ENCODE results near the gene RAB26. TPM values are rescaled to one million over a fixed set of nuclear protein-coding genes. Genes with fewer than 3 reads are reported as not detected.
A peak's percentile ranks its signal among the peaks of the same experiment; 100 is the strongest.

Gene RAB26
- total RNA-seq, 1 donor from 2014 or later = 1.5 TPM

GRCh38 chr16:2151188-2152091, 3.0 kb downstream of the RAB26 start:
- no peaks in the 10 kb centered on the region for H3K27me3 ChIP-seq
- H3K4me1 ChIP-seq = peaks cover 77% of the 10 kb centered on the region
- TF ChIP-seq POLR2AphosphoS5 (IDR thresholded peaks at IDR 0.05; ENCODE audit: insufficient read depth in 1 of 2, low read depth in 1 of 2) = no peak
- TF ChIP-seq, protein P1, sequence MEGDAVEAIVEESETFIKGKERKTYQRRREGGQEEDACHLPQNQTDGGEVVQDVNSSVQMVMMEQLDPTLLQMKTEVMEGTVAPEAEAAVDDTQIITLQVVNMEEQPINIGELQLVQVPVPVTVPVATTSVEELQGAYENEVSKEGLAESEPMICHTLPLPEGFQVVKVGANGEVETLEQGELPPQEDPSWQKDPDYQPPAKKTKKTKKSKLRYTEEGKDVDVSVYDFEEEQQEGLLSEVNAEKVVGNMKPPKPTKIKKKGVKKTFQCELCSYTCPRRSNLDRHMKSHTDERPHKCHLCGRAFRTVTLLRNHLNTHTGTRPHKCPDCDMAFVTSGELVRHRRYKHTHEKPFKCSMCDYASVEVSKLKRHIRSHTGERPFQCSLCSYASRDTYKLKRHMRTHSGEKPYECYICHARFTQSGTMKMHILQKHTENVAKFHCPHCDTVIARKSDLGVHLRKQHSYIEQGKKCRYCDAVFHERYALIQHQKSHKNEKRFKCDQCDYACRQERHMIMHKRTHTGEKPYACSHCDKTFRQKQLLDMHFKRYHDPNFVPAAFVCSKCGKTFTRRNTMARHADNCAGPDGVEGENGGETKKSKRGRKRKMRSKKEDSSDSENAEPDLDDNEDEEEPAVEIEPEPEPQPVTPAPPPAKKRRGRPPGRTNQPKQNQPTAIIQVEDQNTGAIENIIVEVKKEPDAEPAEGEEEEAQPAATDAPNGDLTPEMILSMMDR (IDR thresholded peaks at IDR 0.05) = no peak
- TF ChIP-seq POLR2A (IDR thresholded peaks at IDR 0.05) = no peak
- no peak overlapping the region for H3K27ac ChIP-seq
- H3K36me3 ChIP-seq = no peaks in the 10 kb centered on the region
- H3K4me3 ChIP-seq = no peak overlapping the region
- H3K9me3 ChIP-seq = no peaks in the 10 kb centered on the region
- no peak for DNase-seq (ENCODE audit: extremely low spot score in 2 of 2)
- intact Hi-C loops (cut with DNase I) = loop anchor here (10.0 kb wide), 1 partner anchor 363 kb away; the partner anchor contains the start of gene ATP6V0C

DNA sequence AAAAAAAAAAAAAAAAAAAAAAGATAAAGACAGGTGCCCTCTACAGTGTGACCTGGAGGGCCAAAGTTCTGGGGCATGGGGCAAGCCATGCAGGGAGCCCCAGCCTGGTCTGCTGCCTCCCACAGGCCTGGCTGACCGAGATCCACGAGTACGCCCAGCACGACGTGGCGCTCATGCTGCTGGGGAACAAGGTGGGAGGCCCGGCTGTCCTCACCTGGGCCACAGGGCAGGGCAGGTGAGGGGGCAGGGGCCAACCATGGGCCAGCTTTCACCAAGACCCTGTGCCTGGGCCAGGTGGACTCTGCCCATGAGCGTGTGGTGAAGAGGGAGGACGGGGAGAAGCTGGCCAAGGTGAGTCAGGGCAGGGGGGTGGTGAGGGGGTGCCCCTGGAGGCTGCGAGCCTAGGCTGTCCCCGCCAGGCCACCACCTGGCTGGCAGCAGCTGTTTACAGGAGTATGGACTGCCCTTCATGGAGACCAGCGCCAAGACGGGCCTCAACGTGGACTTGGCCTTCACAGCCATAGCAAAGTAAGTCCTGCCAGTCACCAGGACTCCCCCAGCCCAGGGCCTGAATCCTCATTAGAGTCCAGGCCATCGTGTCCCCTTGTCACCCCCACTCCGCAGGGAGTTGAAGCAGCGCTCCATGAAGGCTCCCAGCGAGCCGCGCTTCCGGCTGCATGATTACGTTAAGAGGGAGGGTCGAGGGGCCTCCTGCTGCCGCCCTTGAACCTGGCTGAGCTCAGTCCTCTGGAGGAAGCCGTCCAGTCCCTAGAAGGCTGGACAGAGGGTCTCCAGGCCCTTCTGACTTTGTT, 4.5 kb downstream of the RAB26 start:
- intact Hi-C loops (cut with DNase I) = loop anchor here (10.0 kb wide), 1 partner anchor 362 kb away; the partner anchor contains the start of gene ATP6V0C
- Histone ChIP-seq H3K4me1 (peaks cover 87% of the 10 kb centered on the region), H3K36me3 (no peaks in the 10 kb centered on the region), H3K9me3 (no peaks in the 10 kb centered on the region), H3K4me3 (peak overlapping the region; percentile 69 to 90), H3K27ac (peak overlapping the region; percentile 58), H3K27me3 (no peaks in the 10 kb centered on the region)
- no peak for TF ChIP-seq POLR2A (IDR thresholded peaks at IDR 0.05)
- TF ChIP-seq POLR2AphosphoS5 (IDR thresholded peaks at IDR 0.05; ENCODE audit: insufficient read depth in 1 of 2, low read depth in 1 of 2) = no peak
- TF ChIP-seq, protein P1 (IDR thresholded peaks at IDR 0.05) = no peak
- DNase-seq (ENCODE audit: extremely low spot score in 2 of 2) = no peak

DNA sequence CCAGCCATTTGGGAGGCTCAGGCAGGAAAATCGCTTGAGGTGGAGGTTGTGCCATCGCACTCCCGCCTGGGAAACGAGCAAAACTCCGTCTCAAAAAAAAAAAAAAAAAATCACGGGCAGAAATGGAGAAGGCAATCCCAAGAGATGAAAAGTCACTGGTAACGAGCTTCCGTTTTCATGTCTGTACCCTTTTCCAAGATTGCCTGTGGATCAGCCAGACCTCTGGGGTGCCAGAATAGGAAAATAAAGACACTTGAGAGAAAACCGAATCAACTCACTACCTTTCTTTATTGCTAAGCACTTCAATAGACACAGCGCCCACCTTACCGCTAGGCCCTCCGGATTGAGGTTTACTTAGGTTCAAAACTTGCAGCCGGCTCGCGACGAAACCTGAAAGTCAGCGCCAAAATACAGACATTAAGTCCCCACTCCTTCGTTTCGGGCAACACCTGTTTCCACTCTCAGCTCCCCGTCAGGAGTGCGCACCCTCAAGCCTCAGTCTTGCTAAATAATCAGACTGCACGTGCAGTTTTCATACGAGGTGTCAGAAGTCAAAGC, 6.2 kb downstream of the RAB26 start:
- TF ChIP-seq POLR2A (IDR thresholded peaks at IDR 0.05) = no peak
- TF ChIP-seq POLR2AphosphoS5 (IDR thresholded peaks at IDR 0.05; ENCODE audit: insufficient read depth in 1 of 2, low read depth in 1 of 2) = no peak
- TF ChIP-seq, protein P1 (IDR thresholded peaks at IDR 0.05) = no peak

DNA sequence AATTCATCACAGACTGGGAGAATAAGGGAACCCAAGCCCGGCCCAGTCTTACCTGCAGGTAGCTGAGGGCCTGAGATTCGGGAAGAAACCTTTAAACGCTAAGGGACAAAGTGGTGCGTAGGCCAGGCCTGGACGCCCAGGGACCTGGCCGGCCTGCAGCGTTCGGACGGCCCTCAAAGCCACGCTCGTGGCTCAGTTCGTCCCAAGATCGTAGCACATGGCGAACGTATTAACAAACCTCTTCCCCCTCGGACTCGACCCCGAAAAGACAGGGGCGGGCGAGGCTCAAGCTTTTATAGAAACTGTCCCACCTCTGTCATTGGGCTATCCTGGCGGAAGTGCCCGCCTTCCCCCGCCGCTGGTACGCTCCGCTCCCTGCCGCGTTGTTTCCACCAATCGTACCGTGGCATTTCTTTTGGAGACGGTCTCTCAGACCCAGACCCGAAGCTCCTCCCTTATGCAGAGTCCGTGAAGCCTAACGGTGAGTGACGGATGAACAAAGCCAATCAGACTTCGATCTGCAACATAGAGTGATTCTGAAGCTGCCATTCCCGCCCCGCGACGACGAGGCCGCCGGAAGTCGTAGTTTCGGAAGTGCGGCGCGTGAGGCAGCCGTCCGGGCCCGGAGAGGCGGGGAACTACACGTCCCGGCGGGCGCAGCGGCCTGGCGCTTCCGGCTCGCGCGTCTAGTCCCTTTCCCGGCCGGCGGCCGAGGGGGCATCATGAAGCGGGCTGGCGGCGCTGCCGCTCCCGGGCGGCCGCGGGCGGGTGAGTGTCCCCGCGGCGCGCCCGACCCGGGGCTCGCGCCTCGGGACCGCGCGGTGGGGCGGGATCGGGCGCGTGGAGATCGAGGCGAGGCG, 6.9 kb downstream of the RAB26 start, which contains the start of gene TRAF7:
Gene TRAF7 (plus strand): TSS at position 692 of the 860 bp plus-strand sequence. CDS start 8,139 bp downstream, outside the sequence.
- peaks cover 89% of the 10 kb centered on the region for H3K4me1 ChIP-seq
- intact Hi-C loops (cut with DNase I) = loop anchor here (10.0 kb wide), 1 partner anchor 359 kb away; the partner anchor contains the start of gene ATP6V0C
- peak within 1 kb of the TSS; percentile 69 to 90 for H3K4me3 ChIP-seq
- DNase-seq (ENCODE audit: extremely low spot score in 2 of 2) = peak; percentile 100
- H3K36me3 ChIP-seq = no peaks in the 10 kb centered on the region
- peak; percentile 99 to 100 for TF ChIP-seq POLR2AphosphoS5 (IDR thresholded peaks at IDR 0.05; ENCODE audit: insufficient read depth in 1 of 2, low read depth in 1 of 2)
- TF ChIP-seq, protein P1 (IDR thresholded peaks at IDR 0.05) = no peak
- TF ChIP-seq POLR2A (IDR thresholded peaks at IDR 0.05) = peak; percentile 84 to 99
- peak within 1 kb of the TSS; percentile 78 for H3K27ac ChIP-seq
- no peaks in the 10 kb centered on the region for H3K9me3 ChIP-seq
- H3K27me3 ChIP-seq = no peaks in the 10 kb centered on the region

More for the DNA sequence above, 6.2 kb downstream of the RAB26 start:
- H3K36me3 ChIP-seq = no peaks in the 10 kb centered on the region
- H3K27me3 ChIP-seq = no peaks in the 10 kb centered on the region
- intact Hi-C loops (cut with DNase I) = loop anchor here (10.0 kb wide), 1 partner anchor 360 kb away; the partner anchor contains the start of gene ATP6V0C
- peak overlapping the region; percentile 58 for H3K27ac ChIP-seq
- H3K4me1 ChIP-seq = peaks cover 89% of the 10 kb centered on the region
- DNase-seq (ENCODE audit: extremely low spot score in 2 of 2) = no peak
- H3K9me3 ChIP-seq = no peaks in the 10 kb centered on the region
- H3K4me3 ChIP-seq = peak overlapping the region; percentile 69 to 90

Data from vagina (tissue), 2 donors.